NOMO-1 (cell line): Measurements from ENCODE around the gene CETP.
"Not testable (repeated sequence)": the region's sequence is repeated elsewhere in the genome, so short reads cannot be mapped to it uniquely, and the experiment has no call there.

Experiments used
- DNase-seq, 2 experiments: peaks; one replicate each; lab custom pipeline; 2025; ENCODE audit not compliant: unreplicated experiment in 2 of 2; lab: John Stamatoyannopoulos, UW

Gene CETP

GRCh38 chr16:56994311-56994710 lies 32.6 kb downstream of the CETP start:
- DNase-seq, result no peak

- DNase-seq, result no peak
Measured at GRCh38 chr16:56995136-56995805, 33.5 kb downstream of the CETP start.

DNA sequence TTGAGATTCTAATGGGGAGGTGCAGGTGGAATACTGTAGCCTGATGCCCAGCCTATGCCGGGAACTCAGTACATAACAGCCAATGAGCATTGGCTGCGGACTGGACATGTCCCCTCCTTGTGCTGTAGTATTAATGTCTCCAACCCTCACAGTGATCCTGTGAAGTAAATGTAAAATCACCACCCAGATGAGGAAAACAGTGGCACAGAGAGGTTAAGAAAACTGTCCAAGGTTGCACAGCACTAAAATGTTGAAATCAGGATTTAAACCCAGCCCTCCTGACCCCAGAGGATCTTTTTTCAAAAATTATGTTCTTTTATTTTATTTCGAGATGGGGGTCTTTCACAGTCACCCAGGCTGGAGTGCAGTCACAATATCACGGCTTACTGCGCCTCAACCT lies 35.5 kb downstream of the CETP start:
- no peak for DNase-seq

DNA sequence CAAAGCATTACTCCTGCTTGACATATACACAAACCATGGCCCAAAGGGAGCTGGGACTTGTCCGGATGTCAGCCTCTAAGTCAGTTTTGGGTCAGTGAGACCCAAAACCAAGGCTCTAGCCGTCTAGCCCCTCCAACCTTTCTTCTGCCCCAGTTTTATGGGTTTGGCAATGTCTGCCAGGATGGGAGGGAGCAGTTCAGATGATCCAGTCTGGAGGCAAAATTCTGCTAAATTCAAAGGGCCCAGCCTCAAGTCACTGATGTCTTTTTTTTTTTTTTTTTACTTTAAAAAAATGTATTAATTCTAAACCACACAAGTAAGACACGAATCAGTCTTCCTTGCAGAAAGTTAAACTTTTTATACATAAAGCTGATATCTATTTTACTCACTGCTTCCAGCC lies 36.2 kb downstream of the CETP start:
- no peak for DNase-seq

DNA sequence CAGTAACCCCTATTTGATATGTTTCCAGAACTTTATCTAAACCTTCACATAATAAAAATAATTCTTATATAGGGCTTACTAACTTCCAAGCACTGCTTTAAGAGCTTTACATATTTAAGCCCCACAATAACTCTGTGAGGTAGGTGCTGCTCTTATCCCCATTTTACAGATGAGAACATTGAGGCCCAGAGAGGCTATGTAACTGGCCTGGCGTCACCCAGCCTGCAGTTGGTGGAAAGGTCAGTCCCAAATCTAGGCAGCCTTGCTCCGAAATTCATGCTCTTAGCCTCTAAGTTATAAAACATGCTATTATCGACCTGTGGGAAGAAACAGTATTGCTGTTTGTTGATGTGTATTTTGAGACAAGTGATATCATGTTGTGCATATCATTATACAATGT lies 36.6 kb downstream of the CETP start:
- no peak for DNase-seq

- DNase-seq, result no peak
Measured at GRCh38 chr16:56998861-56999260, 37.1 kb downstream of the CETP start.

- no peak for DNase-seq
Measured at GRCh38 chr16:56999409-57000270, 37.9 kb downstream of the CETP start.

GRCh38 chr16:57000271-57001025 lies 38.7 kb downstream of the CETP start:
- no peak for DNase-seq

DNA sequence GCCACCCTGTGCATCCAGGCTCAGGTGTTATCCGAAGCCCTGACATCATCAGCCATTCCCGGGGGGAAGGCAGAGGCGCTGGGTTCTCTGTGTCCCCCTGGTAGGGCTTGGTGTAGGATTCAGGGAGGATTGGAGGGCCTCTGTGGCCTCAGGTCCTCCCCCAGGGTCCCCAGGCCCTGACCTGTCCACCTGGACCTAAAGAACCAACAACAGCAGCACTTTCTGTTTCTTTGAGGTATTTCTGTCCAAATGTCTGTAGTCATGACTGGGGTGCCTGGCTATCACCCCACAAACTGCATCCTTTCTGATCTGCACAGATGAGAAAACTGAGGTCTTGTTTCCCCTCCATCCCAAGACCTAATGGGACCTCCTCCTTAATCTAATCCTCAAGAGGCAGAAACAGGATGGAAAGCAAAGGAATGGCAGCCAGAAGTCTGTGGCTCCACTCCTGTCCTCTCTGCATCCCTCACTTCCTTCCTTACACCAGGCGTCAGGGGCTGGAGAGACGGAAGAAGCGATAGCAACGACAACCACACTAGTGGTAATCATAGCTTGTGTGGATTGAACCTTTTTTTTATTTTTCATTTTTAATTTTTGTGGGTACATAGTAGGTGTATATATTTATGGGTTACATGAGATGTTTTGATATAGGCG lies 39.4 kb downstream of the CETP start:
- no peak for DNase-seq

DNA sequence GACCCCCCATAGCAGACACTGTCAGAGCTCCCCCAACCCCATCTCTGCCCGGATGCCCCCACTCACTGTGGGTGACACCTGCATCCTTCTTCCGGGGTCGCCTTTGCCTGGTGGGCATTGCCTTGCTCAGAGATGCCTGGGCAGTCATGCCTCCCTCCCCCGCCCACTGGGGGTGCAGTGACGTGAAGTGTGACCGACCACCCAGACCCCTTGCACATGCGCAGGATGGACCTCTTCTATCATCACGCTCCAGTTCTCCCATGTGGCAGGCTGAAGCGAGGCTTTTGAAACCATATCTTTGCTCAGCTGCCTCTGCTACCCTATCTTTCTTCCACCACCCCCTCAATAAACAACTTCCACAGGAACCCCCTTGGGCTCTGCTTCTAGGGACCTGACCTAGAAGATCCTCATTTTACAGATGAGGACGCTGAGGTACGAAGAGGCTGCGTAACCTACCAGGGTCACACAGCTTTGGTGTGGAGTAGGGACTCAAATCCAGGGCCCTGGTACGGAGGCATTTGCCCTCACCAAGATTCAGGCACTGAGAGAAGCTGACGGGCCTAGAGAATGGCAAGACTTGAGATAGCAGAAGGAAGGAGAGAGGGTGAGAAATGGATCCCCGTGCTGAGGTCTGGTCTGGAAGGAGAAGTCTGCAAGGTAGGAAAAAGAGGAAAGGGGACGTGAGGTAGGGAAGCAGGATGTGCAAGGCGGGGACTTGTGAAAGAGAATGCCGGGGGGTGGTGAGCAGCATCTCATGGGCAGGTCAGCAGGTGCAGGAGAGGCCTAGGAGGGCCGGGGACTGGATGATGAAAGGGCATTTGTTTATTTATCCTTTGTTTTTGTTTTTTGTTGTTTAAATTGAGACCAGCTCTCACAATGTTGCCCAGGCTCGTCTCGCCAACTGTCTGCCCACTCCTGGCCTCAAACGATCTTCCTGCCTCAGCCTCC lies 42.0 kb downstream of the CETP start:
- DNase-seq, result no peak

DNA sequence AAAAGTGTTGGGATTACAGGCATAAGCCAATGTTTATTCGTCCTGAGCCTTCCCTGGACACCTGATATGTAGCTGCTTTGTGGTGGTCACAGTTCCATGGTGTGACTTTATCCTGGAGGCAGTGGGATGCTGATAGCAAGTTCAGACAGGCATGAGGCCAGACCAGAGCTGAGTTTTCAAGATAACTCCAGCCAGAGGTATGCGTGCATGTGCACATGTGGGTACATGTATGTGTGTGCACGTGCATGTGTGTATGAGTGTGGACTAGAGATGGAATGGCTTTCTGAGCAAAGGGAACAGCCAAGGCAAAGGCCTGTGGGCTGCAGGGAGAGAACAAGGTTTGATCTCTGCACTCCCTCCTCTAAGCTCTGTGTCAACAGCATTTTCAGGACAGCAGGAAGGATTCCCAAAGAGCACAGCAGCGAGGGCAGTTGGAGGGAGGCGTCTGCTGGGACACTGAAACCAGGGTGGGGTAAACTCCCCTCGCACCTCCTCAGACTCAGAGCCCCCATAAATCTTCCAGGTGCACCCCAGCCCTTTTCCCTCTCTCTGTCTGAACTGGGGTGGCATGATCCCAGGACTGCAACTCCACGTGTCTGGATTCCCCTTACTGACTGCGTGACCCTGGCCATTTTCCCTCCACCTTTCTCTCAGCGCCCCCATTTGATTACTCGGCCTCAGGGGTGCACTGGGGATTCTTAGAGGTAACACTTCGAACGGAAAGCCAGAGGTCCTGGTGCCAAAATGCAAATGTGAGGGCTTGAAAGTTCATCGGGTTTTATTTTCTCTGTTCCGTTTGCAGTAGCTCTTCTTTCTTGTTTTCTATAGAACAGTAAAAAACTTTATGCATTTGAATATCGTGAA lies 42.9 kb downstream of the CETP start:
- no peak for DNase-seq

DNA sequence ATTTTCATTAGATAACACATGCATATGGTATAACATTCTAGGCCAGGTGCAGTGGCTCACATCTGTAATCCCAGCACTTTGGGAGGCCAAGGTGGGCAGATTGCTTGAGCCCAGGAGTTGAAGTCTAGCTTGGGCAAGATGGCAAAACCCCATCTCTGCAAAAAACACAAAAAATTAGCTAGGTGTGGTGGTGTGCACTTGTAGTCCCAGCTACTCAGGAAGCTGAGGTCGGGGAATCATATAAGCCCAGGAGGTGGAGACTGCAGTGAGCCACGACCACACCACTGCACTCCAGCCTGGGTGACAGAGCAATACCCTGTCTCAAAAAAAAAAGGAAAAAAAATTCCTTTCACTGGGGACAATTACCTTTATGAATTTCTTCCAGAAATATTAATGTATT lies 43.8 kb downstream of the CETP start:
- not testable (repeated sequence) for DNase-seq

DNA sequence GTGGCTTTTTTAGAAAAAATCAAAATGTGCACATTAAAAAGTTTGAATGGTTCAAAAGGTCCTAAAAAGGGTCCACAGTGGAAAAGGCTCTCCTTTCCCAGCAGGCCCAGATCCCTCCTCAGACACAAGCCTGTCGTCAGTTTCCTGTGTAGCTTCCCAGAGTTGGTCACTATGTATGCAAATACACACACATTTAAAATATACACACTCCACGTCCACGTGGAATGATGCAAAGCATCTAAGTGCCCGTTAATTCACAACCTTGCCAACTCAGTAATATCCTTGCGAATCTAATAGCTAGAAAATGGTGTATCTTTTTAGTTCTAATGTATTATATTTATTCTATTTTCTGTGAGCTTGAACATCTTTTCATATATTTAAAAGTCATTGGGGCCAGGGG lies 45.3 kb downstream of the CETP start:
- no peak for DNase-seq

- DNase-seq, result no peak
Measured at GRCh38 chr16:57007530-57007929, 45.8 kb downstream of the CETP start.

DNA sequence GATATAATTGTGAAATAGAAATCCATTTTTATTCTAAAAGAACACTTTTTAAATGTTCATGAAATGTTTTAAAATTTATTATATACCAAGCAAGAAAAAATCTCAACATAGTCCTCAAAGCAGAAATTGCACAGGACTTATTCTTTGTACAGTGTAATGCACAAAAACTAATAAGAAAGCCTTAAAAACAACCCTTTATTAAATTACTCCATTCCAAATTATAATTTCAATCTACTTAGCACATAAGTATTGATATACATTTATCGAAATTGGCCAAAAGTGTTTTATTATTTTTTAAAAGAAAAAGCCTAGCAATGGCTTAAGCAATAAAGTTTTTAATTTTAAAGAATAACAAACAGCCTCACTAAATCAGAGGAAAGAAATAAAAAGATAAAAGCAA lies 46.7 kb downstream of the CETP start:
- DNase-seq, result no peak

DNA sequence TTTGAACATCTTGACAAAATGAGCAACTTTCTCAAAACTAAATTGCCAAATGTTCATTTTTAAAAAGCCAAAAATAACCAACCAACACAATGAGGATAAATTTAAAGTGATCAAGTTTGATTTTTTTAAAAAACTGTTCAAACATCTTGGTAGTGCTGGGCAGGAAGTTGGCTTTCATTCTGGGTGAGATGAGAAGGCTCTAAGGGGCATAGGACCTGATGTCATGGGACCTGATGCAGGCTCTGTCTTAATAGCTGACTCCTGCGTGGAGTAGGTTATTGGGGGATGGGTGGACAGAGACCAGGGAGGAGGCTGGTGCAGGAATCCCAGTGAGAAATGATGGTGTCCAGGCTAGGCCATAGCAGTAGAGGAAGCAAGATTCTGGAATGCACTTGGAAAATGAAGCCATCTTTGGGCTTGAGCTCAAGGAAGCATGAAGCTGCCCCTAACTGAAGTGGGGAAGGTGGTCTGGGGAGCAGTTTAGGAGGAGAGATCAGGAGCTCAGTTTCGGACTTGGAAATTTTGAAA lies 48.0 kb downstream of the CETP start:
- DNase-seq, result no peak

DNA sequence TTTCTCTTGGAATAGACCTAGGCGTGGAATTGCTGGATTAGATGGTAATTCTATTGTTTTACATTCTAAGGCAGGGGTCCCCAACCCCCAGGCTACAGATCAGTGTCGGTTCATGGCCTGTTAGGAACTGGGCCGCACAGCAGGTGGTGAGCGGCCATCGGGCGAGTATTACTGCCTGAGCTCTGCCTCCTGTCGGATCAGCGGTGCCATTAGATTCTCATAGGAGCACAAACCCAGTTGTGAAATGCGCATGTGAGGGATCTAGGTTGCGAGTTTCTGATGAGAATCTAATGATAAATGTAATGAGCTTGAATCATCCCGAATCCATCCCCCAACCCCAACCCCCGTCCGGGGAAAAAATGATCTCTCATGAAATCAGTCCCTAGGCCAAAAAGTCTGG lies 50.6 kb downstream of the CETP start:
- DNase-seq, result no peak

DNA sequence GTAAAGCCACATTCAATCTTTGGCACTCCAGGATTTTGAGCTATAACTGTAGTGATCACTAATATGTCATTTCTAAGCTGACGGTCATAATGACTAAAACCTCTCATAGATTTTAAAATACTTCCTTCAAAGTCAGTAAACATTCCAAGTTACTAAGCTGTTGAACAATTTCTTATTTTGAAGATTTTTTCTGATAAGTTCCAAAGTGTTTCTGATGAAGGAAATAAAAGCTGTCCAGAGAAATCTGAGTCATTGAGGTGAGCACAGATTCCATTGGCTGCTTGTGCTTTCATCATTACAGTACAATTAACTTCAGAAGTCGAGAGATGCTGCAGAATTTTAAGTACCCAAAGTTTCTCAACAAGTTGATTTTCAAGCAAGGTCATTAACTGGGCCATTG lies 51.5 kb downstream of the CETP start:
- DNase-seq, result no peak

GRCh38 chr16:57013902-57014301 lies 52.2 kb downstream of the CETP start:
- DNase-seq, result peak in 1 of 2 experiments; percentile 3
